ENCODE results near the gene OCIAD1. TPM values are rescaled to one million over a fixed set of nuclear protein-coding genes. Genes with fewer than 3 reads are reported as not detected.
"Not testable (repeated sequence)": the region's sequence is repeated elsewhere in the genome, so short reads cannot be mapped to it uniquely, and the experiment has no call there.

OCIAD1 gene
- total RNA-seq, 1 experiment from 2014 or later = 44.6 TPM

DNA sequence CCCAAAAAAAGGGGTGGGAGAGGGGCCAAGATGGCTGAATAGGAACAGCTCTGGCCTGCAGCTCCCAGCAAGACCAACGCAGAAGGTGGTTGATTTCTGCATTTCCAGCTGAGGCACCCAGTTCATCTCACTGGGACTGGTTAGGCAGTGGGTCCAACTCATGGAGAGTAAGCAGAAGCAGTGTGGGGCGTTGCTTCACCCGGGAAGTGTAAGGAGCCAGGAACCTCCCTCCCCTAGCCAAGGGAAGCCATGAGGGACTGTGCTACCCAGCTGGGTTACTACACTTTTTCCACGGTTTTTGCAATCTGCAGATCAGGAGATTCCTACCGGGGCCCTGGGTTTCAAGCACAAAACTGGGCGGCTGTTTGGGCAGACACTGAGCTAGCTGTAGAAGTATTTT lies 13.9 kb upstream of the OCIAD1 start:
- DNase-seq (ENCODE audit: low spot score) = no peak

DNA sequence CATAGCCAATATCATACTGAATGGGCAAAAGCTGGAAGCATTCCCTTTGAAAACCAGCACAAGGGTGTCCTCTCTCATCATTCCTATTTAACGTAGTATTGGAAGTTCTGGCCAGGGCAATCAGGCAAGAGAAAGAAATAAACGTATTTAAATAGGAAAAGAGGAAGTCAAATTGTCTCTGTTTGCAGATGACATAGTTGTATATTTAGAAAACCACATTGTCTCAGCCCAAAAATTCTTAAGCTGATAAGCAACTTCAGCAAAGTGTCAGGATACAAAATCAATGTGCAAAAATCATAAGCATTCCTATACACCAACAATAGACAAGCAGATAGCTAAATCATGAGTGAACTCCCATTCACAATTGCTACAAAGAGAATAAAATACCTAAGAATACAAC lies 9.5 kb upstream of the OCIAD1 start:
- DNase-seq (ENCODE audit: low spot score) = not testable (repeated sequence)

DNA sequence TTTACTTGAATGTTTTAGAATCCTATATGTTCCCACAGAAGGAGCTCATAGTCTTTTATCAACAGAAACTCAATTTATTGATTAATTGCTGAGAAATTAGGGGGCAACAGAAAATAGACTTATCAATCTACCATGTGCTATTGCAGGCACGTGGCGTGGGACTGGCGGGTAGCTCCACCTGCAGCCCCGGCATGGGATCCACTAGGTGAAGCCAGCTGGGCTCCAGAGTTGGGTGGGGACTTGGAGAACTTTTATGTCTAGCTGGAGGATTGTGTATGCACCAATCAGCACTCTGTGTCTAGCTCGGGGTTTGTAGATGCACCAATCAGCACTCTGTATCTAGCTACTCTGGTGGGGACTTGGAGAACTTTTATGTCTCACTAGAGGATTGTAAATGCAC lies 3.3 kb upstream of the OCIAD1 start:
- no peak for DNase-seq (ENCODE audit: low spot score)

DNA sequence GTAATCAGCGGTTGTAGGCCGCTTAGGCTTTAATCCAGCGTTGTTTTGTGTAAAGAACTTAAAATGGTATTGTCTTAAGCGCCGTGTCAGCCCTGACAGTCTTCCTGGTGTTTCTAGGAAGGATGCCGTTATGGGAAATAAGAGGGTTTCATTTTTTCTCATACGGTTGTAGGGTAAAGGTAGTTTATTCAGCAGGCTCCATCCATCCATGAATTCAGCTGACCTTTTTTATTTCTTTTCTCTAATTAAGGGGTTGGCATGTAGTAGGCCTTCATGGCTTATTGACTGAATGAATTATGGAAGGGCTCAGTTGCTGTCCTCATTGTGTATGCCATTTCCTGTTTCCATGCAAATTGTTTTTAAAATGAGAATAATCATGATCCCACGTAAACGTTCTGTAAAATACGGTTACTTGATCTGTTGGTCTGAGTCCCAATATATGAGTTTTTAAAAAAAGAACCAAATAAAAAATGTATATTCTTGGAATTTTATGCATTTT lies 693 bp downstream of the OCIAD1 start:
- peak; percentile 45 for DNase-seq (ENCODE audit: low spot score)

DNA sequence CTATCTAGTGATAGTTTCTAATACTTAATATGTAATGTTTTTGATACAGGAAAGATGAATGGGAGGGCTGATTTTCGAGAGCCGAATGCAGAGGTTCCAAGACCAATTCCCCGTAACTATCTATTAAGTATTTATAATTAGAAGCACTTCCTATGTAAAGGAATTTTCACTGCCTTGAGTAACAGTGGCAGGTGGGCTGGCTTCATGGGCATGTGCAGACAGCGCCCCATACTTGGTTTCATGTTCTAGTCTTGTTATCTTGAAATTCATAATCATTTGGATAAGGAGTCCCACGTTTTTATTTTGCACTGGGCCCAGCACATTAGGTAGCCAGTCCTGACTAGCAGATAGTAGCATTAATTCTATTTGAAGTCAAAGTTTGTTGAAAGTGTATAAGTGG lies 1.7 kb downstream of the OCIAD1 start:
- no peak for DNase-seq (ENCODE audit: low spot score)

DNA sequence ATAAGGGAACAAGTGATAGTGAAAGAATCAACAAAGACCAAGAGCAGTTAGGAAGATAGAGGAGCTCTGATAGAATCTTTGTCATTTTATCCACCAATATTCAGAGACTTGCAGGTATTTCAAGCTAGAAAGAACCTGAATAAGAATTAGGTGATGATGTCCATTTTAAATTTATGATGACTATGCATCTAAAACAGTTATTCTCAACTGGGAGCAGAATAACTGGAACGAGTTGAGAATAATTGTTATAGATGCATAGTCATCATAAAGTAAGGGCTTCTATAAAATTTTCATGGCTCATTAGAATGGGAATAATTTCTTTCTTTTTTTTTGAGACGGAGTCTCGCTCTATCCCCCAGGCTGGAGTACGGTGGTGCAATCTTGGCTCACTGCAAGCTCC lies 5.8 kb downstream of the OCIAD1 start:
- no peak for DNase-seq (ENCODE audit: low spot score)

DNA sequence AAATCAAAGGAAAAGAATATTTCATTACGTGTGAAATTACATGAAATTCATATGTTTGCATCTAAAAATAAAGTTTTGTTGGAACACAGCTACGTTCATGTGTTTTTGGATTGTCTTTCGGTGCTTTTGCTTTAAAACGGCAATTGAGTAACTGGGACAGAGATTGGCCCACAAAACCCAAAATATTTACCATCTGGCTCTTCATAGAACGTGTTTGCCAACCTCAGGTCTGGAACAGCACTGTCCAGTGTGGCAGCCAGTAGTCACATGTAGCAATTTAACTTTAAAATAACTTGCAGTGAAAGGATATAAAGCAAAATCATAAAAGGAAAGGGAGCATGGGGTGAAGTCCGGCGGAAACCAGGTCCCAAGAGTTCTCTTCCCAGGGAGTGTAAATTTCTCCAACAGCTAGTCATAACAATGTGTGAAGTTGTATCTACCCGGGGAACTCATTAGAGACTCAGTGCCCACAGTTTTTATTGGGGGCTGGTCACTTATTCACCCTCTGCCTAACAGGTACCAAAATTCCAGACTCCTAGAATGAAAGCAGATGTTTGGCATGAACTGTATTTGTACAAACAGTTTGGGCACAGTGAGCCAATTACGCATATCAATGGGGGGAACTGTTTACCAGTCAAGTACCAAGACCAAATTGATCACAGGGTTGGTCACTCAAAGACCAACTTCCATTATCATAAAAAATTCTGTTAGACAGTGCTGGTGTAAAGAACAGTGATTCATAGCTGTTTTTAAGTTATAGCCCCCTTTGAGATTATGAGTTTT lies 10.3 kb downstream of the OCIAD1 start:
- DNase-seq (ENCODE audit: low spot score) = no peak

DNA sequence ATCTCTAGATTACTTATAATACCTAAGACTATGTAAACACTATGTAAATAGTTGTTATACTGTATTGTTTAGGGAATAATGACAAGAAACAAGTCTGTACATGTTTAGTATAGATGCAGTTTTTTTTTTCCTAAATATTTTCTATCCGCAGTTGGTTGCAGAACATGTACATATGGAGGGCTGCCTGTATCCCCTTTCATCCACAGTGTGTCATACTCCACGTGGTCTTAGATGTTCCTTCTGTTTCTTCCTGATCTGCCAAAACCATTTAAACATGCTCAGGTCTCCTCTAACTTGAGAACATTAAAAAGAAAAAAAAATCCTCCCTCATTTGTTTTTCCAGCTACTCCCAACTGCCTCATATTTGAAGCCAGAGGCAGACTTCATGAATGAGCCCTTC lies 14.0 kb downstream of the OCIAD1 start:
- no peak for DNase-seq (ENCODE audit: low spot score)

DNA sequence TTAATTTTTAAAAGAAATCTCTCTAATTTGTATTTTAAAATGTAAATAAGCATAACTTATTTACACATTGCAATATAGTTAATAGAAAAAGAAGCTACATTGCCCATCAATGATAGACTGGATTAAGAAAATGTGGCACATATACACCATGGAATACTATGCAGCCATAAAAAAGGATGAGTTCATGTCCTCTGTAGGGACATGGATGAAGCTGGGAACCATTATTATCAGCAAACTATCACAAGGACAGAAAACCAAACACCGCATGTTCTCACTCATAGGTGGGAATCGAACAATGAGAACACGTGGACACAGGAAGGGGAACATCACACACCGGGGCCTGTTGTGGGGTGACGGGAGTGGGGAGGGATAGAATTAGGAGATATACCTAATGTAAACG lies 17.9 kb downstream of the OCIAD1 start:
- not testable (repeated sequence) for DNase-seq (ENCODE audit: low spot score)

DNA sequence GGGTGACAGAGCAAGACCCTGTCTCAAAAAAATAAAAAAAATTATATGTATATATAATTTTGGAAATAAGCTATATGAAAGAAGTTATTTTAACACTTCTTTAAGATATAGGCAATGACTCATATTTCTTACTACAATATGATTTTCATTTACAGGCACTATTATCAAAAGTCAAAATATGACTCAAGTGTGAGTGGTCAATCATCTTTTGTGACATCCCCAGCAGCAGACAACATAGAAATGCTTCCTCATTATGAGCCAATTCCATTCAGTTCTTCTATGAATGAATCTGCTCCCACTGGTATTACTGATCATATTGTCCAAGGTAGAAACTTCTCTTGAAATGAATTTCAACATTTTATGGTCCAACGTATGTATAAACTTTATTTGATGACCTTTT lies 20.8 kb downstream of the OCIAD1 start:
- DNase-seq (ENCODE audit: low spot score) = no peak

DNA sequence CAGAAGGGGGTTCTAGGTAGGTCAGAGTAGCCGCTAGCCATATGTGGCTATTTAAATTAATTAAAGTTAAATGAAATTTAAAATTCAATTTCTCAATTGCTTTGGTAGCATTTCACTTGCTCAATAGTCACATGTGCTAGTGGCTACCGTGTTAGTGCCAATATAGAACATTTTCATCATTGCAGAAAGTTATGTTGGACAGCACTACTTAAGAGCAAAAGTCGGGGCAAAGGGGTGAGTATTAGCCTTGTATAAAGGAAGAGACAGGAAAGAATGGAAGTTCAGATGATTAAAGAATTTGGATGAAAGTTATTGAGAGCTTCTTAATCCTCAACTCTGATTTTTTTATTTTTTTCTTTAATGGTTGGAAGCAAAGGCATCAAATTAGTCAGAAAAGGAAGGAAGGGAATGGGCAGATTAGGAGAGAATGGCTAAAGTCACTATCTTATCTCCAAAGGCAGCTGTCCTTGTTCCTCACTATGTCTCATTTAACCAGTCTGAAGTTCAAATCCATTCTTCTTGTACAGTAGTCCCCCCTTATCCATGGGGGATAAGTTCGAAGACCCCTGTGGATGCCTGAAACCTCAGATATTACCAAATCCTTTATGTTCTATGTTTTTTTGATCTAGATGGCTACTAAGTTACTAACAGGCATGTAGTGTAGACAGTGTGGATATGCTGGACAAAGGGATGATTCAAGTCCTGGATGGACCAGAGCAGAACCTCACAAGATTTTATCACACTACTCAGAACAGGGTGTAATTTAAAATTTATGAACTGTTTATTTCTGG lies 22.9 kb downstream of the OCIAD1 start:
- no peak for DNase-seq (ENCODE audit: low spot score)

DNA sequence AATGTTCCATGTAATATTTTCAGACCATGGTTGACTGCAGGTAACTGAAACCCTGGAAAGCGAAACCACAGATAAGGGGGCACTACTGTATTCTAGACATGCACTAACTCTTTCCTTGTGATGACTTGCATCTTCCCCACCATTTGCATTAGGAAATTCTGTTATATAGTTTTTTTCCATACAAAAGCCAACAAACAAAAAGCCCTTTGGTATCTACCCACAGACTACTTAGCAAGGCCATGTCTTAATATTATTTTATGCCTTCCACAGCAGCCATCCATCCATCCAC lies 23.5 kb downstream of the OCIAD1 start:
- no peak for DNase-seq (ENCODE audit: low spot score)

DNA sequence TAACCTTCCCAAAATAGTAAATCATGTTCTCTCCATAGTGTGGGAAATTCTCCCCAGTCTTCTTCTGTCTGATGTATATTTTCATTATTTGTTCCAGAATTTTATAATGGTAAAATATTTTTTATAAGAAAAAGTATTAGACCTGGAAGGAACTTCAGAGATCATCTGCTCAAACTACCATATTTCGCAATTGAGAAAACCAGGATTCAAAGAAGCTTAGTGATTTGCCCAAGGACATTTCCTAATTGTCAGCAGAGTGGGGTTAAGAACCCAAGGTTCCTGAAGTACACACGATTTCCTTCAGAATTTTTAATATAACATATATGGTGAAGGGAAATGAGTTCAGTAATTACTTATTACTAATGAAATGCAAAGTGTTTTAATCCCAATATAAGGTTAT lies 24.1 kb downstream of the OCIAD1 start:
- DNase-seq (ENCODE audit: low spot score) = no peak

DNA sequence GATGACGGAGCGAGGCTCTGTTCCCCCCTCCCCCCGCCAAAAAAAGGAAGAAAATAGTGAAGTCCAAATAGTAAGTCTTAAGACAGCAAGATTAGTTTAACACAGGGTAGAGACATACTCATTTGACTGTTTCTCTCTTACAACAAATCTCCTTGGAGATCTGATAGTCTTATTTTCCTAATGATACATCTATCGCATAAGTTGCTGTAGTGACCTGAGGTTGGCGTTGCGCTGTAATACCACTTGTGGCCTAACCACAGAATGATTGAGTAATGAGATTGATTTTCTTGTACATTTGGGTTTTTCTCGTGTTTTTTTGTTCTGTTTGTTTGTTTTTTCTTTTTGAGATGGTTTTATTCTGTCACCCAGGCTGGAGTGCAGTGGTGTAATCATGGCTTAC lies 27.2 kb downstream of the OCIAD1 start:
- DNase-seq (ENCODE audit: low spot score) = no peak

DNA sequence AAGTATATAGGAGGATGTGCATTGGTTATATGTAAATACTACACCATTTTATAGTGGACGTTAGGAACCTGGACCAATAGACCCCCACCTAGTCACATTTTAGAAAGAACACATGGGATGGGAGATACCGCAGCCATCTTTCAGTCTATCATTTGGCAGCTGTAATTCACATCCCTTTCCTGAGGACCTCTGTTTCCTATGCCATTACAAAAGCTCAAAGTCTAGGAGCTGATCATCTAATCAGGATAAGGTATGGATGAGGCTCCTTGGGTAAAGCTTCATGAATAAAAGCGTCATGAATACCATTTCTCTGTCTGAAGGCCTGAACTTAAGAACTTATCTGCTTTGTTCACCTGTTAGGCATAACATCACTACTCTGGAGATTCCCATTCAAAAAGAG lies 31.1 kb downstream of the OCIAD1 start:
- DNase-seq (ENCODE audit: low spot score) = no peak

DNA sequence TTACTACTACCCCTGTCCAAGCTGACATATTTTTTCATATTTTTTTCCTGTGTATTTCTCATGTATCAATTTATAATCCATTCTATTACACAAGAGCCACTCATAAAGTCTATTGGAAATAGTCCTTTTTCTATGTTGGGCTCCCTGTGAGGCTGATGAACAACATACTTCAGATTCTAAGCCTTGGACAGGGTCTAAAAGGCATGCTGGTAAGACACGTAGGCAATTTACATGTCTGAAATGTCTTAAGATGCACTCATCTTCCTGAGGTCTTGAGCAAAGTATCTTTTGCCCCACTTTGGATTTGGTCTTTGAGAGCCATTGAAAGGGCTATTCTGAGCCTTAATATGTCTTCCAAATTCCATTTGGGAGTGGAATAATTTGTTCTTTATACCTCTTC lies 31.8 kb downstream of the OCIAD1 start:
- DNase-seq (ENCODE audit: low spot score) = no peak

DNA sequence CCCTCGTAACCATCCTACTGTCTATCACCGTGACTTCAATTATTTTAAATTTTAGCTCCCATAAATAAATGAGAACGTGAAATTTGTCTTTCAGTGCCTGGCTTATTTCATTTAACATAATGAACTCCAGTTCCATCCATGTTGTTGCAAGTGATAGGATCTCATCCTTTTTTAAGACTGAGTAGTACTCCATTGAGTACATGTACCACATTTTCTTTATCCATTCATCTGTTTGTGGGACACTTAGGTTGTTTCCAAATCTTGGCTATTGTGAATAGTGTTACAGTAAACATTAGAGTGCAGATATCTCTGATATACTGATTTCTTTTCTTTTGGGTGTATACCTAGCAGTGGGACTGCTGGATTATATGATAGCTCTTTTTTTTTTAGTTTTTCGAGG lies 32.8 kb downstream of the OCIAD1 start:
- DNase-seq (ENCODE audit: low spot score) = no peak

DNA sequence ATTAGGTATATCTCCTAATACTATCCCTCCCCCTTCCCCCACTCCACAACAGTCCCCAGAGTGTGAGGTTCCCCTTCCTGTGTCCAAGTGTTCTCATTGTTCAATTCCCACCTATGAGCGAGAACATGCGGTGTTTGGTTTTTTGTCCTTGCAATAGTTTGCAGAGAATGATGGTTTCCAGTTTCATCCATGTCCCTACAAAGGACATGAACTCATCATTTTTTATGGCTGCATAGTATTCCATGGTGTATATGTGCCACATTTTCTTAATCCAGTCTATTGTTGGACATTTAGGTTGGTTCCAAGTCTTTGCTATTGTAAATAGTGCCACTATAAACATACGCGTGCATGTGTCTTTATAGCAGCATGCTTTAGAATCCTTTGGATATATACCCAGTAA lies 33.8 kb downstream of the OCIAD1 start:
- not testable (repeated sequence) for DNase-seq (ENCODE audit: low spot score)

DNA sequence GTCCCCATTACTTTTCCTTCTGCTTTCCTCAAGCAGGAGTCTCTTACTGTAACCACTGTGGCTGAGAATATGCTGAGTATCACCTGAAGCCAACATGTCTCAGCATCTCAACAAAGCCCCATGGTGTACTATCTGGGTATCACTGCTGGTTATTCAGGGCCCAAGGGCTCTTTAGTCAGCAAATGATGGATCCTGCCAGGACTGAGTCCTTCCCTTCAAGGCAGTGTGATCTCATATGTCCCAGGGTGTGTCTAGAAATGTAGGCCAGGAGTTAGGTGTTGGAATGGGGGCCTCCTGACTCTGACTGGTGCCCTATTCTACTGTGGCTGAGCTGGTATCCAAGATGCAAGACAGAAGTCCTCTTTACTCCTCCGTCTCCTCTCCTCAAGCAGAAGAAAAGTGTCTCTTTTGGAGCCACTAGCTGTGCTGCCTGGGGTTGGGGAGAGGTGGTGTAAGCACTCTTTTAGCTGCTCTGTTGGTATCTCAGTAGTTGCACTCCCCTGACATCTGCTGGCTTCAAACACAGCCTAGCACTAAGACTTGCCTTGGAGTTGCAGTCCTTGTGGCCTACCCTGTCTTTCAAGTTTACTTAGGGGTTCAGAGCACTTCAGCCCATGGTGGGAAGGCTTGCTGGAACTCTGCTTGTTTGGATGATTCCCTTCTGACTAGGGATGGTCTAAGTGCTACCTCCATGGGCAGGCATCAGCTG lies 47.1 kb downstream of the OCIAD1 start:
- DNase-seq (ENCODE audit: low spot score) = no peak

DNA sequence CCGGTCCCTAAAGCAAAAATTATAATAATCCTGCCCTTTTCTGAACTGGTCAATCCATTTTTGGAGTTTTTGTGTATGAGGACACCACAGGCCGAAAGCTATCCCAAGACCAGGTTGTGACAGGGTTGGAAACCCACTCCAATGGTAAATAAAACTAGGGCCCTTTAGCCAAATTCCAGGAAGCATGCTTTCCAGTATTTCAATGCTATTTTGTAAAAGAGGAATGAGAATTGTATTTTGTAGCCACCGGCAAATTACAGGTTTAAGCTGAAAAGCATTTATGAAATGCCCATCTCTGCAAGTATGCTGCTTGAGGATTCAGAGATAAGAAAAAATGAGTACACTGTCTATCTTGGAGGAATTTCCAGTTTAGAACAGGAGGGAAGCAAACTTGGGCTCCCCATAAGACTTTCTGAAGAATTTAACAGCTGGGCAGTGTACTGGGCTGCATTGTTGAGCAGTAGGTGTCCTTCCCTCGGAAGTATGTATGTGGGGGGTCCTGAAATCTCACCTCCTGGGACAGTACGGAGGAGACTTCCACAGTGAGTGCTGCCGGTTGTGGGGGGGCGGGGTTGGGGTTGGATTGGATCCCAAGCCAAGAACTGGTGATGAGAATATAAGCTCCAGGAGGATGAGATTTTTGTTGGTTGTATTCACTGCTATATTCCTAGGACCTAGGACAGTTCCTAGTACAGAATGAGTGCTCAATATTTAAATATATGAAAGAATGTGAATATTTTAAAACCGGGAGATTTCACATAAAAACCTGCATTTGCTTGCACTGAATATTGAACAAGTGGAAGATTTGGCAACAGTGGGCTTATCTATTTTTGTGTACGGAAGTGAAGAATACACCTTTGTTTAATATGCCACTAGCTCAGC lies 48.9 kb downstream of the OCIAD1 start:
- no peak for DNase-seq (ENCODE audit: low spot score)

DNA sequence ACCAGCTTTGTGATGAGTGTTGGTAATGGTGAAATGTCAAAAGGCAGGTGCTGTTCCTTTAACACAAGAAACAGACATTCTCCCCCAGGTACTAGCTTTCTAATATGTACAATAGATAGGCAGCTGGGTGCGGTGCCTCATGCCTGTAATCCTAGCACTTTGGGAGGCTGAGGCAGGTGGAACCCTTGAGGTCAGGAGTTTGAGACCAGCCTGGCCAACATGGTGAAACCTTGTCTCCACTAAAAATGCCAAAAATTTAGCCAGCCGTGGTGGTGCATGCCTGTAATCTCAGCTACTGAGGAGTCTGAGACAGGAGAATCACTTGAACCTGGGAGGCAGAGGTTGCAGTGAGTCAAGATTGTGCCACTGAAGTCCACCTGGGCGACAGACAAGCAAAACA lies 50.8 kb downstream of the OCIAD1 start:
- DNase-seq (ENCODE audit: low spot score) = not testable (repeated sequence)

DNA sequence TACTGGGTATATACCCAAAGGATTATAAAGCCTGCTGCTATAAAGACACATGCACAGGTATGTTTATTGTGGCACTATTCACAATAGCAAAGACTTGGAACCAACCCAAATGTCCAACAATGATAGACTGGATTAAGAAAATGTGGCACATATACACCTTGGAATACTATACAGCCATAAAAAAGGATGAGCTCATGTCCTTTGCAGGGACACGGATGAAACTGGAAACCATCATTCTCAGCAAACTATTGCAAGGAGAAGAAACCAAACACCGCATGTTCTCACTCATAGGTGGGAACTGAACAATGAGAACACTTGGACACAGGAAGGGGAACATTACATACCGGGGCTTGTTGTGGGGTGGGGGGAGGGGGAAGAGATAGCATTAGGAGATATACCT lies 58.9 kb downstream of the OCIAD1 start:
- DNase-seq (ENCODE audit: low spot score) = not testable (repeated sequence)
